ENCODE measurements around the gene METAP1. TPM values are rescaled to one million over a fixed set of nuclear protein-coding genes. Genes with fewer than 3 reads are reported as not detected.

METAP1 gene
- total RNA-seq, 1 experiment from 2014 or later: 72.2 TPM

DNA sequence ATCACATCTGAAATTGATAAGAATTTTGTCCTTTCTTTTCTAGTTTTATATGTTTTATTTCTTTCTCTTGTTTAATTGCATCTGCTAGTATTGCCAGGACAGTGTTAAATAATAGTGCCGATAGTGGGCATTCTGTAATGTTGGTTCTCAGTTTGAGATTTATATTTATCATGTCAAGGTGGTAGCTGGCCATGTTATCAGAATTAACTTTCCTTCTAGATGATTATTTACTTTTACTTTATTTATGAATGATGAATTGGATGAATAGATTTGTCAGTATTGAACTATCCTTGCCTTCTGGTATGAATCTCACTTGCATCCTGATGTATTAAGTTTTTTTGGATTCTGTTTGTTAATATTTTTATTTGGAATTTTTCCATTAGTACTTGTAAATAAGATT is 42.7 kb downstream of the METAP1 start:
- no peak for TF ChIP-seq EZH2 (IDR thresholded peaks at IDR 0.05; ENCODE audit: borderline replicate concordance, low read depth, low read length, poor library complexity, severe bottlenecking)
- TF ChIP-seq, protein P1, sequence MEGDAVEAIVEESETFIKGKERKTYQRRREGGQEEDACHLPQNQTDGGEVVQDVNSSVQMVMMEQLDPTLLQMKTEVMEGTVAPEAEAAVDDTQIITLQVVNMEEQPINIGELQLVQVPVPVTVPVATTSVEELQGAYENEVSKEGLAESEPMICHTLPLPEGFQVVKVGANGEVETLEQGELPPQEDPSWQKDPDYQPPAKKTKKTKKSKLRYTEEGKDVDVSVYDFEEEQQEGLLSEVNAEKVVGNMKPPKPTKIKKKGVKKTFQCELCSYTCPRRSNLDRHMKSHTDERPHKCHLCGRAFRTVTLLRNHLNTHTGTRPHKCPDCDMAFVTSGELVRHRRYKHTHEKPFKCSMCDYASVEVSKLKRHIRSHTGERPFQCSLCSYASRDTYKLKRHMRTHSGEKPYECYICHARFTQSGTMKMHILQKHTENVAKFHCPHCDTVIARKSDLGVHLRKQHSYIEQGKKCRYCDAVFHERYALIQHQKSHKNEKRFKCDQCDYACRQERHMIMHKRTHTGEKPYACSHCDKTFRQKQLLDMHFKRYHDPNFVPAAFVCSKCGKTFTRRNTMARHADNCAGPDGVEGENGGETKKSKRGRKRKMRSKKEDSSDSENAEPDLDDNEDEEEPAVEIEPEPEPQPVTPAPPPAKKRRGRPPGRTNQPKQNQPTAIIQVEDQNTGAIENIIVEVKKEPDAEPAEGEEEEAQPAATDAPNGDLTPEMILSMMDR (conservative IDR thresholded peaks at IDR 0.05; ENCODE audit: low read depth, low read length): no peak
- DNase-seq (ENCODE audit: low spot score): no peak
- ChIA-PET POLR2A (ENCODE audit: low non-redundant PET) (interaction anchor here (0.6 kb wide), 1 partner anchor 43 kb away, joined by 5 read pairs; the partner anchor contains the start of gene METAP1), CTCF (no interaction called here)
- BruUV-seq (replicated peaks): no TSS peak
- H3K4me3 ChIP-seq (ENCODE audit: low read depth, low read length, poor library complexity, severe bottlenecking): no peak overlapping the region
- H3K4me1 ChIP-seq (ENCODE audit: insufficient read depth, low read length, poor library complexity, severe bottlenecking): peaks cover 1% of the 10 kb centered on the region
- intact Hi-C loops (cut with micrococcal nuclease; ENCODE audit: unreplicated experiment): no loop called here
- H3K36me3 ChIP-seq (ENCODE audit: insufficient read depth, low read length, poor library complexity, severe bottlenecking): peaks cover 29% of the 10 kb centered on the region
- peaks cover 14% of the 10 kb centered on the region for H3K9me3 ChIP-seq (ENCODE audit: low read depth, low read length, poor library complexity, severe bottlenecking)
- H3K27ac ChIP-seq (ENCODE audit: low read depth, low read length, poor library complexity, severe bottlenecking): no peak overlapping the region
- no peaks in the 10 kb centered on the region for H3K27me3 ChIP-seq (replicated peaks; ENCODE audit: insufficient read depth, low read depth, low read length, poor library complexity)

DNA sequence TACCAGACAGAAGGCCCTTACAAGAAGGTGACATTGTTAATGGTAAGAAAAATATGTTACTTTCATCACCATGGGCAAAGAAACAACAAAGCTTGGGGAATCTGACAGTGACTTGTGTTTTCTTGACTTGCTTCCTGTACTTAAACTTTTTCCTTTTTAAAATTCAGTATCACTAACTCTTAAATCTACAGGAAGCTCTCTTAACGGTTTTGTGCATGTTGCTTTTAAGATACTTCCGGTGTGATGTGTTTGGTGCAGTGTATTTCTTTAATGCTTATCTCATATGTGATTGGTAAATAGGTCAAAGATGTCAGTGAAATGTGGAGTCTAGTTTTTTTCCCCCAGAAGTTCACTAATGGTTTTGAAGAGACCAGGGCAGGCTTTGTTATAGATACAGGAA is 47.8 kb downstream of the METAP1 start:
- H3K4me1 ChIP-seq (ENCODE audit: insufficient read depth, low read length, poor library complexity, severe bottlenecking): peaks cover 3% of the 10 kb centered on the region
- POLR2A ChIA-PET (ENCODE audit: low non-redundant PET): interaction anchor here (0.7 kb wide), 1 partner anchor 907 kb away, joined by 3 read pairs; the partner anchor contains the start of gene H2AZ1
- intact Hi-C loops (cut with micrococcal nuclease; ENCODE audit: unreplicated experiment): no loop called here
- H3K27ac ChIP-seq (ENCODE audit: low read depth, low read length, poor library complexity, severe bottlenecking): no peak overlapping the region
- H3K9me3 ChIP-seq (ENCODE audit: low read depth, low read length, poor library complexity, severe bottlenecking): peaks cover 8% of the 10 kb centered on the region
- DNase-seq (ENCODE audit: low spot score): peak; percentile 23
- BruUV-seq (replicated peaks): no TSS peak
- H3K4me3 ChIP-seq (ENCODE audit: low read depth, low read length, poor library complexity, severe bottlenecking): no peak overlapping the region
- CTCF ChIA-PET: no interaction called here
- H3K36me3 ChIP-seq (ENCODE audit: insufficient read depth, low read length, poor library complexity, severe bottlenecking): peaks cover 36% of the 10 kb centered on the region
- TF ChIP-seq, protein P1 (conservative IDR thresholded peaks at IDR 0.05; ENCODE audit: low read depth, low read length): no peak
- no peak for TF ChIP-seq EZH2 (IDR thresholded peaks at IDR 0.05; ENCODE audit: borderline replicate concordance, low read depth, low read length, poor library complexity, severe bottlenecking)
- no peaks in the 10 kb centered on the region for H3K27me3 ChIP-seq (replicated peaks; ENCODE audit: insufficient read depth, low read depth, low read length, poor library complexity)

DNA sequence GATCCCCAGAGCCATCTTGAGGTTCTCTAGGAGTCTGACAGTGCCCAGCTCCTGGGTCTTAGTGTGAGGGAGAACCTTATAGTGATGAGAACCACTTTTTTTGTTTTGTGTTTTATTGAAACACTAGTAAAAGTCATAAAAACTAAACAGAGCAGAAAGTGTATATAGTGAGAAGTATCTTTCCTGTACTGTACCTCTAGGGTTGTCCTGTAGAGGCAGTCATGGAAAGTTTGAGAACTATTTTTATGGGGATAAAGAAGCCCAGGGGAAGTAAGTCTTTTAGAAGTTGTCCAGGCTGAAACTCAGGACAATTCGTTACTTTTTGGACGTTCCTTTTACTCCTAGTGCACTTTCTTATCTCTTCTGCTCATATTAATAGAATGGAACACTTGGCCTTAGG is 52.2 kb downstream of the METAP1 start:
- no TSS peak for BruUV-seq (replicated peaks)
- no peaks in the 10 kb centered on the region for H3K9me3 ChIP-seq (ENCODE audit: low read depth, low read length, poor library complexity, severe bottlenecking)
- no peak overlapping the region for H3K27ac ChIP-seq (ENCODE audit: low read depth, low read length, poor library complexity, severe bottlenecking)
- peaks cover 46% of the 10 kb centered on the region for H3K36me3 ChIP-seq (ENCODE audit: insufficient read depth, low read length, poor library complexity, severe bottlenecking)
- POLR2A ChIA-PET (ENCODE audit: low non-redundant PET): no interaction called here
- H3K4me3 ChIP-seq (ENCODE audit: low read depth, low read length, poor library complexity, severe bottlenecking): no peak overlapping the region
- TF ChIP-seq EZH2 (IDR thresholded peaks at IDR 0.05; ENCODE audit: borderline replicate concordance, low read depth, low read length, poor library complexity, severe bottlenecking): no peak
- TF ChIP-seq, protein P1 (conservative IDR thresholded peaks at IDR 0.05; ENCODE audit: low read depth, low read length): no peak; the same call in 1 of the 2 replicates
- H3K4me1 ChIP-seq (ENCODE audit: insufficient read depth, low read length, poor library complexity, severe bottlenecking): peaks cover 3% of the 10 kb centered on the region
- DNase-seq (ENCODE audit: low spot score): no peak
- H3K27me3 ChIP-seq (replicated peaks; ENCODE audit: insufficient read depth, low read depth, low read length, poor library complexity): no peaks in the 10 kb centered on the region
- intact Hi-C loops (cut with micrococcal nuclease; ENCODE audit: unreplicated experiment): no loop called here
- CTCF ChIA-PET: no interaction called here

Data from A673 (cell line).